HepG2 (cell line): ENCODE data around the gene ZNF213. TPM values are rescaled to one million over a fixed set of nuclear protein-coding genes. Genes with fewer than 3 reads are reported as not detected.
A peak's percentile ranks its signal among the peaks of the same experiment; 100 is the strongest.

Experiments
- HHEX ChIP-seq: IDR thresholded peaks from 2 replicates; pipeline ENCODE4 v1.6.1; 2016; ENCODE audit warnings: control low read depth
- KDM2A ChIP-seq: sonication (generic); formaldehyde crosslinking; IDR thresholded peaks from 2 replicates; pipeline ENCODE4 v1.4.0; 2020; ENCODE audit warnings: low read depth, missing genetic modification reagents, borderline replicate concordance
- KDM3A ChIP-seq: IDR thresholded peaks from 2 replicates; pipeline ENCODE4 v1.6.1; 2018; ENCODE audit warnings: low read depth, missing compliant biosample characterization
- KLF13 ChIP-seq: sonication (generic); formaldehyde crosslinking; IDR thresholded peaks from 2 replicates; pipeline ENCODE4 v1.4.0; 2020; ENCODE audit warnings: mild to moderate bottlenecking, missing genetic modification reagents
- KMT2A ChIP-seq: sonication (generic); formaldehyde crosslinking; IDR thresholded peaks from 2 replicates; pipeline ENCODE4 v1.4.0; 2020; ENCODE audit warnings: missing genetic modification reagents
- MEIS2 ChIP-seq: sonication (generic); formaldehyde crosslinking; IDR thresholded peaks from 2 replicates; pipeline ENCODE4 v1.9.0; 2021; ENCODE audit warnings: mild to moderate bottlenecking, missing genetic modification reagents
- REXO4 ChIP-seq: sonication (generic); formaldehyde crosslinking; IDR thresholded peaks from 2 replicates; pipeline ENCODE4 v1.8.0; 2022; ENCODE audit warnings: missing genetic modification reagents, mild to moderate bottlenecking, borderline replicate concordance
- SIN3A ChIP-seq: IDR thresholded peaks from 2 replicates; pipeline ENCODE4 v1.6.1; 2011; ENCODE audit warnings: low read depth, mild to moderate bottlenecking, control low read depth, low read length, borderline replicate concordance
- YEATS4 ChIP-seq: sonication (generic); formaldehyde crosslinking; IDR thresholded peaks from 2 replicates; pipeline ENCODE4 v1.4.0; 2020; ENCODE audit warnings: missing genetic modification reagents, borderline replicate concordance
- ZNF543 ChIP-seq: sonication (generic); formaldehyde crosslinking; IDR thresholded peaks from 2 replicates; pipeline ENCODE4 v1.4.0; 2020; ENCODE audit warnings: mild to moderate bottlenecking, missing genetic modification reagents
- ZNF616 ChIP-seq: sonication (generic); formaldehyde crosslinking; IDR thresholded peaks from 2 replicates; pipeline ENCODE4 v1.5.0; 2020; ENCODE audit warnings: low read depth, mild to moderate bottlenecking, missing genetic modification reagents
- polyA plus RNA-seq, 8 experiments: library from polyadenylated mRNA; depleted of rRNA in 3 of 8; stranded (reverse) in 7 of 8; unstranded in 1 of 8; fragments of >200 nt; fragmentation: Illumina TruSeq in 4 of 8; extraction: Trizol in 4 of 8; gene quantifications; 2 replicates each; pipeline versions ENCODE4 v1.2.1 to v1.2.3, GENCODE V29; 2011 to 2016; ENCODE audit warnings: low read depth in 4 of 8, missing spikeins in 1 of 8, mixed read lengths in 1 of 8; ENCODE audit not compliant: insufficient read depth in 1 of 8
- total RNA-seq, 5 experiments: library from RNA; depleted of rRNA; stranded (reverse); fragments of >200 nt; fragmentation: Illumina TruSeq; extraction: Trizol; gene quantifications; 2 replicates each; pipeline ENCODE4 v1.2.3, GENCODE V29; 2016; ENCODE audit warnings: low read depth in 1 of 5
- TF ChIP-seq, protein P1 (sequence below): sonication (generic); formaldehyde crosslinking; IDR thresholded peaks from 2 replicates; pipeline ENCODE4 v1.9.0; 2021; ENCODE audit warnings: missing genetic modification reagents, borderline replicate concordance
- TF ChIP-seq, protein P2 (sequence below): sonication (generic); formaldehyde crosslinking; conservative IDR thresholded peaks from 2 replicates; pipeline ENCODE4 v1.5.0; 2020; ENCODE audit warnings: missing genetic modification reagents
- TF ChIP-seq, protein P3 (sequence below), 2 experiments: fragments of 450-650 bp in 1 of 2; sonication (generic) in 1 of 2; formaldehyde crosslinking in 1 of 2; IDR thresholded peaks; 2 replicates each; pipeline versions ENCODE4 v1.6.1 to v1.8.0; 2016 to 2022; ENCODE audit warnings: antibody characterized with exemption in 1 of 2, mild to moderate bottlenecking in 1 of 2, missing genetic modification reagents in 1 of 2
- TF ChIP-seq, protein P4 (sequence below): sonication (generic); formaldehyde crosslinking; IDR thresholded peaks from 2 replicates; pipeline ENCODE4 v1.5.1; 2020; ENCODE audit warnings: mild to moderate bottlenecking, moderate library complexity, missing genetic modification reagents

ZNF213 gene
- total and polyA plus RNA-seq, 2 of the 13 experiments (the other 11 are each of a cell fraction or from before 2014, with no cell fraction given) = 0.59 to 0.97 TPM

DNA sequence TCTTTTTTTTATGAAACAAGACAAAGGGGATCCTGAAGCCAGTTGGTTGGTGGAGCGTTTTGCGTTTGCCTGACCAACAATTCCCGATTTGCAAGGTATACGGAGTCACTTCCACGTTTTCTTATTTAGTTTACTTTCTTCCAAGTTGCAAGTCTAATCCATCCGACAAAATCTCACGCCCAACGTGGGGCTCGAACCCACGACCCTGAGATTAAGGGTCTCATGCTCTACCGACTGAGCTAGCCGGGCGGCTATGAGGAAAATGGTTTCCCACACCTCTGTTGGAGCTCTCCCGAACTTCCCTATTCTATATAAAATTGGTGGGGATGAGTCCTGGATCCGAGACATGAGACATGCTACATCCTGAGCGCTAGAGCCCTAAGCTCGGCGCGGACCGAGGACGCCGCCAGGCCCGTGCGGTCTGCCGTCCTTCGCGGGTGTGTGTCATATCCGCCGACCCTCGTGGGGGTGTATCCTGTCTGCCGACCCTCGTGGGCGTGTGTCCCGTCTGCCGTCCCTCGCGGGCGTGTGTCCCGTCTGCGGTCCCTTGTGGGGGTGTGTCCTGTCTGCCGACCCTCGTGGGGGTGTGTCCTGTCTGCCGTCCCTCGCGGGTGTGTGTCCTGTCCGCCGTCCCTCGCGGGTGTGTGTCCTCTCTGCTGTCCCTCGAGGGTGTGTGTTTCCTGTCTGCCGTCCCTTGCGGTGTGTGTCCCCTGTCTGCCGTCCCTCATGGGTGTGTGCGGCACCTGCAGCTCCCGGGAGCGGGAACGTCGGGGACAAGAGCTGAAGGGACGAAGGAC lies 22.6 kb downstream of the ZNF213 start (continued):
- TF ChIP-seq KDM3A (CRISPR knock-in tag) (no peak), ZNF543 (CRISPR knock-in tag) (no peak), MEIS2 (CRISPR knock-in tag) (no peak), HHEX (CRISPR knock-in tag) (no peak), KDM2A (CRISPR knock-in tag) (peak; percentile 25; the same call in 1 of the 2 replicates), YEATS4 (CRISPR knock-in tag) (no peak), KMT2A (no peak; the same call in 1 of the 2 replicates), ZNF616 (CRISPR knock-in tag) (no peak; the same call in 1 of the 2 replicates), KLF13 (CRISPR knock-in tag) (no peak), SIN3A (0 out of 2 replicates have a peak, but pooled peaks have one; percentile 38), REXO4 (no peak)
- TF ChIP-seq, protein P1, sequence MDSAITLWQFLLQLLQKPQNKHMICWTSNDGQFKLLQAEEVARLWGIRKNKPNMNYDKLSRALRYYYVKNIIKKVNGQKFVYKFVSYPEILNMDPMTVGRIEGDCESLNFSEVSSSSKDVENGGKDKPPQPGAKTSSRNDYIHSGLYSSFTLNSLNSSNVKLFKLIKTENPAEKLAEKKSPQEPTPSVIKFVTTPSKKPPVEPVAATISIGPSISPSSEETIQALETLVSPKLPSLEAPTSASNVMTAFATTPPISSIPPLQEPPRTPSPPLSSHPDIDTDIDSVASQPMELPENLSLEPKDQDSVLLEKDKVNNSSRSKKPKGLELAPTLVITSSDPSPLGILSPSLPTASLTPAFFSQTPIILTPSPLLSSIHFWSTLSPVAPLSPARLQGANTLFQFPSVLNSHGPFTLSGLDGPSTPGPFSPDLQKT = no peak
- TF ChIP-seq, protein P2, sequence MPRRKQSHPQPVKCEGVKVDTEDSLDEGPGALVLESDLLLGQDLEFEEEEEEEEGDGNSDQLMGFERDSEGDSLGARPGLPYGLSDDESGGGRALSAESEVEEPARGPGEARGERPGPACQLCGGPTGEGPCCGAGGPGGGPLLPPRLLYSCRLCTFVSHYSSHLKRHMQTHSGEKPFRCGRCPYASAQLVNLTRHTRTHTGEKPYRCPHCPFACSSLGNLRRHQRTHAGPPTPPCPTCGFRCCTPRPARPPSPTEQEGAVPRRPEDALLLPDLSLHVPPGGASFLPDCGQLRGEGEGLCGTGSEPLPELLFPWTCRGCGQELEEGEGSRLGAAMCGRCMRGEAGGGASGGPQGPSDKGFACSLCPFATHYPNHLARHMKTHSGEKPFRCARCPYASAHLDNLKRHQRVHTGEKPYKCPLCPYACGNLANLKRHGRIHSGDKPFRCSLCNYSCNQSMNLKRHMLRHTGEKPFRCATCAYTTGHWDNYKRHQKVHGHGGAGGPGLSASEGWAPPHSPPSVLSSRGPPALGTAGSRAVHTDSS (CRISPR knock-in tag) = no peak
- TF ChIP-seq, protein P3, sequence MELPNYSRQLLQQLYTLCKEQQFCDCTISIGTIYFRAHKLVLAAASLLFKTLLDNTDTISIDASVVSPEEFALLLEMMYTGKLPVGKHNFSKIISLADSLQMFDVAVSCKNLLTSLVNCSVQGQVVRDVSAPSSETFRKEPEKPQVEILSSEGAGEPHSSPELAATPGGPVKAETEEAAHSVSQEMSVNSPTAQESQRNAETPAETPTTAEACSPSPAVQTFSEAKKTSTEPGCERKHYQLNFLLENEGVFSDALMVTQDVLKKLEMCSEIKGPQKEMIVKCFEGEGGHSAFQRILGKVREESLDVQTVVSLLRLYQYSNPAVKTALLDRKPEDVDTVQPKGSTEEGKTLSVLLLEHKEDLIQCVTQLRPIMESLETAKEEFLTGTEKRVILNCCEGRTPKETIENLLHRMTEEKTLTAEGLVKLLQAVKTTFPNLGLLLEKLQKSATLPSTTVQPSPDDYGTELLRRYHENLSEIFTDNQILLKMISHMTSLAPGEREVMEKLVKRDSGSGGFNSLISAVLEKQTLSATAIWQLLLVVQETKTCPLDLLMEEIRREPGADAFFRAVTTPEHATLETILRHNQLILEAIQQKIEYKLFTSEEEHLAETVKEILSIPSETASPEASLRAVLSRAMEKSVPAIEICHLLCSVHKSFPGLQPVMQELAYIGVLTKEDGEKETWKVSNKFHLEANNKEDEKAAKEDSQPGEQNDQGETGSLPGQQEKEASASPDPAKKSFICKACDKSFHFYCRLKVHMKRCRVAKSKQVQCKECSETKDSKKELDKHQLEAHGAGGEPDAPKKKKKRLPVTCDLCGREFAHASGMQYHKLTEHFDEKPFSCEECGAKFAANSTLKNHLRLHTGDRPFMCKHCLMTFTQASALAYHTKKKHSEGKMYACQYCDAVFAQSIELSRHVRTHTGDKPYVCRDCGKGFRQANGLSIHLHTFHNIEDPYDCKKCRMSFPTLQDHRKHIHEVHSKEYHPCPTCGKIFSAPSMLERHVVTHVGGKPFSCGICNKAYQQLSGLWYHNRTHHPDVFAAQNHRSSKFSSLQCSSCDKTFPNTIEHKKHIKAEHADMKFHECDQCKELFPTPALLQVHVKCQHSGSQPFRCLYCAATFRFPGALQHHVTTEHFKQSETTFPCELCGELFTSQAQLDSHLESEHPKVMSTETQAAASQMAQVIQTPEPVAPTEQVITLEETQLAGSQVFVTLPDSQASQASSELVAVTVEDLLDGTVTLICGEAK (IDR thresholded peaks at IDR 0.05) = no peak
- TF ChIP-seq, protein P3 (CRISPR knock-in tag; IDR thresholded peaks at IDR 0.05) = no peak
- TF ChIP-seq, protein P4, sequence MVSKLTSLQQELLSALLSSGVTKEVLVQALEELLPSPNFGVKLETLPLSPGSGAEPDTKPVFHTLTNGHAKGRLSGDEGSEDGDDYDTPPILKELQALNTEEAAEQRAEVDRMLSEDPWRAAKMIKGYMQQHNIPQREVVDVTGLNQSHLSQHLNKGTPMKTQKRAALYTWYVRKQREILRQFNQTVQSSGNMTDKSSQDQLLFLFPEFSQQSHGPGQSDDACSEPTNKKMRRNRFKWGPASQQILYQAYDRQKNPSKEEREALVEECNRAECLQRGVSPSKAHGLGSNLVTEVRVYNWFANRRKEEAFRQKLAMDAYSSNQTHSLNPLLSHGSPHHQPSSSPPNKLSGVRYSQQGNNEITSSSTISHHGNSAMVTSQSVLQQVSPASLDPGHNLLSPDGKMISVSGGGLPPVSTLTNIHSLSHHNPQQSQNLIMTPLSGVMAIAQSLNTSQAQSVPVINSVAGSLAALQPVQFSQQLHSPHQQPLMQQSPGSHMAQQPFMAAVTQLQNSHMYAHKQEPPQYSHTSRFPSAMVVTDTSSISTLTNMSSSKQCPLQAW = peak; percentile 50; the same call in 1 of the 2 replicates
